ENCODE results near the gene COX7B2.

COX7B2 gene

GRCh38 chr4:46889410-46889809 is 19.6 kb downstream of the COX7B2 start:
- Histone ChIP-seq H3K4ac (ENCODE audit: low read depth, low read length) (no peak overlapping the region), H3K79me2 (ENCODE audit: control insufficient read depth, insufficient read depth, low read length) (no peaks in the 10 kb centered on the region), H3K18ac (ENCODE audit: low read length) (no peak overlapping the region), H3K36me3 (ENCODE audit: control insufficient read depth, insufficient read depth, low read length) (no peaks in the 10 kb centered on the region), H4K8ac (ENCODE audit: low read depth, low read length) (no peak overlapping the region), H2BK120ac (ENCODE audit: low read depth, low read length) (no peak overlapping the region), H4K5ac (ENCODE audit: low read length) (no peak overlapping the region), H3K23ac (ENCODE audit: low read length) (no peak overlapping the region), H3K27ac (ENCODE audit: low read depth, low read length) (no peak overlapping the region), H3K4me3 (ENCODE audit: low read length) (no peak overlapping the region), H3K56ac (ENCODE audit: low read length) (no peak overlapping the region), H3K4me2 (ENCODE audit: low read length) (no peak overlapping the region), H2BK5ac (ENCODE audit: low read length) (no peak overlapping the region), H2AK5ac (ENCODE audit: low read length) (no peak overlapping the region), H3K9ac (ENCODE audit: low read length) (no peak overlapping the region), H3K79me1 (ENCODE audit: low read length) (no peaks in the 10 kb centered on the region), H3K4me1 (ENCODE audit: control insufficient read depth, low read depth, low read length) (no peaks in the 10 kb centered on the region), H2BK15ac (replicated peaks; ENCODE audit: low read depth) (no peak overlapping the region), H3K27me3 (ENCODE audit: insufficient read depth, low read length, poor library complexity) (no peaks in the 10 kb centered on the region)
- no CpG with 5 or more reads among the region's 2 CpGs for WGBS (ENCODE audit: extremely low coverage, insufficient coverage, low lambda C conversion rate)
- no peak for DNase-seq

GRCh38 chr4:46886711-46887110 is 22.3 kb downstream of the COX7B2 start:
- H3K4me3 ChIP-seq (ENCODE audit: low read length), result no peak overlapping the region
- H3K9ac ChIP-seq (ENCODE audit: low read length), result no peak overlapping the region
- WGBS (ENCODE audit: extremely low coverage, insufficient coverage, low lambda C conversion rate), result no CpG with 5 or more reads among the region's 2 CpGs
- no peaks in the 10 kb centered on the region for H3K79me1 ChIP-seq (ENCODE audit: low read length)
- H2BK120ac ChIP-seq (ENCODE audit: low read depth, low read length), result no peak overlapping the region
- H4K5ac ChIP-seq (ENCODE audit: low read length), result no peak overlapping the region
- H2BK15ac ChIP-seq (replicated peaks; ENCODE audit: low read depth), result no peak overlapping the region
- H3K4me1 ChIP-seq (ENCODE audit: control insufficient read depth, low read depth, low read length), result no peaks in the 10 kb centered on the region
- H3K56ac ChIP-seq (ENCODE audit: low read length), result no peak overlapping the region
- no peak overlapping the region for H4K8ac ChIP-seq (ENCODE audit: low read depth, low read length)
- no peak overlapping the region for H2BK5ac ChIP-seq (ENCODE audit: low read length)
- no peaks in the 10 kb centered on the region for H3K79me2 ChIP-seq (ENCODE audit: control insufficient read depth, insufficient read depth, low read length)
- no peak overlapping the region for H2AK5ac ChIP-seq (ENCODE audit: low read length)
- DNase-seq, result no peak
- H3K23ac ChIP-seq (ENCODE audit: low read length), result no peak overlapping the region
- H3K4ac ChIP-seq (ENCODE audit: low read depth, low read length), result no peak overlapping the region
- H3K18ac ChIP-seq (ENCODE audit: low read length), result no peak overlapping the region
- H3K4me2 ChIP-seq (ENCODE audit: low read length), result no peak overlapping the region
- no peak overlapping the region for H3K27ac ChIP-seq (ENCODE audit: low read depth, low read length)
- no peaks in the 10 kb centered on the region for H3K27me3 ChIP-seq (ENCODE audit: insufficient read depth, low read length, poor library complexity)
- H3K36me3 ChIP-seq (ENCODE audit: control insufficient read depth, insufficient read depth, low read length), result no peaks in the 10 kb centered on the region

- H2BK15ac ChIP-seq (replicated peaks; ENCODE audit: low read depth), result no peak overlapping the region
- H3K4me1 ChIP-seq (ENCODE audit: control insufficient read depth, low read depth, low read length), result no peaks in the 10 kb centered on the region
- no peaks in the 10 kb centered on the region for H3K79me1 ChIP-seq (ENCODE audit: low read length)
- H4K5ac ChIP-seq (ENCODE audit: low read length), result no peak overlapping the region
- DNase-seq, result peak; percentile 12
- H3K4me2 ChIP-seq (ENCODE audit: low read length), result no peak overlapping the region
- H2BK5ac ChIP-seq (ENCODE audit: low read length), result no peak overlapping the region
- no peaks in the 10 kb centered on the region for H3K36me3 ChIP-seq (ENCODE audit: control insufficient read depth, insufficient read depth, low read length)
- H4K8ac ChIP-seq (ENCODE audit: low read depth, low read length), result no peak overlapping the region
- no CpG with 5 or more reads among the region's 3 CpGs for WGBS (ENCODE audit: extremely low coverage, insufficient coverage, low lambda C conversion rate)
- H2AK5ac ChIP-seq (ENCODE audit: low read length), result no peak overlapping the region
- no peak overlapping the region for H3K18ac ChIP-seq (ENCODE audit: low read length)
- no peaks in the 10 kb centered on the region for H3K79me2 ChIP-seq (ENCODE audit: control insufficient read depth, insufficient read depth, low read length)
- H3K4me3 ChIP-seq (ENCODE audit: low read length), result no peak overlapping the region
- no peak overlapping the region for H3K4ac ChIP-seq (ENCODE audit: low read depth, low read length)
- H3K56ac ChIP-seq (ENCODE audit: low read length), result no peak overlapping the region
- no peak overlapping the region for H3K23ac ChIP-seq (ENCODE audit: low read length)
- no peak overlapping the region for H3K27ac ChIP-seq (ENCODE audit: low read depth, low read length)
- H3K27me3 ChIP-seq (ENCODE audit: insufficient read depth, low read length, poor library complexity), result no peaks in the 10 kb centered on the region
- no peak overlapping the region for H3K9ac ChIP-seq (ENCODE audit: low read length)
- no peak overlapping the region for H2BK120ac ChIP-seq (ENCODE audit: low read depth, low read length)
Observed at GRCh38 chr4:46878641-46879040, 30.4 kb downstream of the COX7B2 start.

GRCh38 chr4:46874811-46875210 is 34.2 kb downstream of the COX7B2 start:
- Histone ChIP-seq H3K18ac (ENCODE audit: low read length) (no peak overlapping the region), H3K36me3 (ENCODE audit: control insufficient read depth, insufficient read depth, low read length) (no peaks in the 10 kb centered on the region), H3K79me1 (ENCODE audit: low read length) (no peaks in the 10 kb centered on the region), H3K27me3 (ENCODE audit: insufficient read depth, low read length, poor library complexity) (no peaks in the 10 kb centered on the region), H2BK120ac (ENCODE audit: low read depth, low read length) (no peak overlapping the region), H2AK5ac (ENCODE audit: low read length) (no peak overlapping the region), H3K4ac (ENCODE audit: low read depth, low read length) (no peak overlapping the region), H3K9ac (ENCODE audit: low read length) (no peak overlapping the region), H3K56ac (ENCODE audit: low read length) (no peak overlapping the region), H4K5ac (ENCODE audit: low read length) (no peak overlapping the region), H2BK5ac (ENCODE audit: low read length) (no peak overlapping the region), H3K23ac (ENCODE audit: low read length) (no peak overlapping the region), H3K79me2 (ENCODE audit: control insufficient read depth, insufficient read depth, low read length) (no peaks in the 10 kb centered on the region), H3K27ac (ENCODE audit: low read depth, low read length) (no peak overlapping the region), H2BK15ac (replicated peaks; ENCODE audit: low read depth) (no peak overlapping the region), H3K4me3 (ENCODE audit: low read length) (no peak overlapping the region), H4K8ac (ENCODE audit: low read depth, low read length) (no peak overlapping the region), H3K4me2 (ENCODE audit: low read length) (no peak overlapping the region), H3K4me1 (ENCODE audit: control insufficient read depth, low read depth, low read length) (no peaks in the 10 kb centered on the region)
- WGBS (ENCODE audit: extremely low coverage, insufficient coverage, low lambda C conversion rate), result no CpG with 5 or more reads among the region's 1 CpG
- DNase-seq, result no peak

GRCh38 chr4:46870411-46870810 is 38.6 kb downstream of the COX7B2 start:
- DNase-seq, result no peak
- WGBS (ENCODE audit: extremely low coverage, insufficient coverage, low lambda C conversion rate), result no CpG with 5 or more reads among the region's 2 CpGs

GRCh38 chr4:46856333-46856732 is 52.7 kb downstream of the COX7B2 start:
- Histone ChIP-seq H3K4me3 (ENCODE audit: low read length) (no peak overlapping the region), H2BK15ac (replicated peaks; ENCODE audit: low read depth) (no peak overlapping the region), H3K79me2 (ENCODE audit: control insufficient read depth, insufficient read depth, low read length) (no peaks in the 10 kb centered on the region), H3K4me1 (ENCODE audit: control insufficient read depth, low read depth, low read length) (no peaks in the 10 kb centered on the region), H3K9ac (ENCODE audit: low read length) (no peak overlapping the region), H3K4ac (ENCODE audit: low read depth, low read length) (no peak overlapping the region), H2BK5ac (ENCODE audit: low read length) (no peak overlapping the region), H2AK5ac (ENCODE audit: low read length) (no peak overlapping the region), H3K56ac (ENCODE audit: low read length) (no peak overlapping the region), H3K4me2 (ENCODE audit: low read length) (no peak overlapping the region), H3K23ac (ENCODE audit: low read length) (no peak overlapping the region), H3K27ac (ENCODE audit: low read depth, low read length) (no peak overlapping the region), H3K79me1 (ENCODE audit: low read length) (no peaks in the 10 kb centered on the region), H4K5ac (ENCODE audit: low read length) (no peak overlapping the region), H4K8ac (ENCODE audit: low read depth, low read length) (no peak overlapping the region), H3K18ac (ENCODE audit: low read length) (no peak overlapping the region), H2BK120ac (ENCODE audit: low read depth, low read length) (no peak overlapping the region), H3K36me3 (ENCODE audit: control insufficient read depth, insufficient read depth, low read length) (no peaks in the 10 kb centered on the region), H3K27me3 (ENCODE audit: insufficient read depth, low read length, poor library complexity) (no peaks in the 10 kb centered on the region)
- no peak for DNase-seq

More at GRCh38 chr4:46870411-46870810, 38.6 kb downstream of the COX7B2 start:
- no peak overlapping the region for H2BK15ac ChIP-seq (replicated peaks; ENCODE audit: low read depth)
- H3K4me1 ChIP-seq (ENCODE audit: control insufficient read depth, low read depth, low read length), result no peaks in the 10 kb centered on the region
- H3K9ac ChIP-seq (ENCODE audit: low read length), result no peak overlapping the region
- no peak overlapping the region for H4K5ac ChIP-seq (ENCODE audit: low read length)
- H3K79me1 ChIP-seq (ENCODE audit: low read length), result no peaks in the 10 kb centered on the region
- H3K79me2 ChIP-seq (ENCODE audit: control insufficient read depth, insufficient read depth, low read length), result no peaks in the 10 kb centered on the region
- no peak overlapping the region for H3K23ac ChIP-seq (ENCODE audit: low read length)
- H3K4me2 ChIP-seq (ENCODE audit: low read length), result no peak overlapping the region
- no peaks in the 10 kb centered on the region for H3K27me3 ChIP-seq (ENCODE audit: insufficient read depth, low read length, poor library complexity)
- H3K4ac ChIP-seq (ENCODE audit: low read depth, low read length), result no peak overlapping the region
- H3K4me3 ChIP-seq (ENCODE audit: low read length), result no peak overlapping the region
- no peak overlapping the region for H3K56ac ChIP-seq (ENCODE audit: low read length)
- no peaks in the 10 kb centered on the region for H3K36me3 ChIP-seq (ENCODE audit: control insufficient read depth, insufficient read depth, low read length)
- H2AK5ac ChIP-seq (ENCODE audit: low read length), result no peak overlapping the region
- no peak overlapping the region for H3K27ac ChIP-seq (ENCODE audit: low read depth, low read length)
- no peak overlapping the region for H2BK120ac ChIP-seq (ENCODE audit: low read depth, low read length)
- H3K18ac ChIP-seq (ENCODE audit: low read length), result no peak overlapping the region
- H2BK5ac ChIP-seq (ENCODE audit: low read length), result no peak overlapping the region
- H4K8ac ChIP-seq (ENCODE audit: low read depth, low read length), result no peak overlapping the region
